Activated CD8-positive, alpha-beta T cell treated with anti-CD3 and anti-CD28 coated beads for 36 hours (primary cell): ENCODE data around the gene TCN2. TPM values are rescaled to one million over a fixed set of nuclear protein-coding genes. Genes with fewer than 3 reads are reported as not detected.
"Not testable (repeated sequence)": the region's sequence is repeated elsewhere in the genome, so short reads cannot be mapped to it uniquely, and the experiment has no call there.

Experiments used
- ATAC-seq: fragments of 200-7000 bp; cut with Tn5 transposase; one replicate; pipeline ENCODE4 v1.10.0; 2021; ENCODE audit warnings: mild to moderate bottlenecking, moderate library complexity
- CTCF ChIA-PET: fragments of 350-600 bp; sonication (Branson Sonifier 250); formaldehyde crosslinking; loops from one replicate; lab custom pipeline; 2021; ENCODE audit warnings: antibody characterized with exemption; lab: Charles Lee
- POLR2A ChIA-PET: fragments of 350-600 bp; sonication (Branson Sonifier 250); formaldehyde crosslinking; loops from one replicate; lab custom pipeline; 2021; ENCODE audit warnings: antibody characterized with exemption; lab: Charles Lee
- DNase-seq: peaks from one replicate; pipeline ENCODE4 v3.0.0-alpha.2; 2020
- H3K27ac Mint-ChIP-seq: one replicate; pipeline ENCODE4 v1.8.0; 2021; ENCODE audit warnings: mild to moderate bottlenecking, mixed read lengths
- H3K27me3 Mint-ChIP-seq: one replicate; pipeline ENCODE4 v1.8.0; 2021; ENCODE audit warnings: mixed read lengths
- H3K36me3 Mint-ChIP-seq: one replicate; pipeline ENCODE4 v1.8.0; 2021; ENCODE audit warnings: low read depth, mixed read lengths
- H3K4me1 Mint-ChIP-seq: one replicate; pipeline ENCODE4 v1.8.0; 2021; ENCODE audit warnings: low read depth, mixed read lengths
- H3K4me3 Mint-ChIP-seq: one replicate; pipeline ENCODE4 v1.8.0; 2021; ENCODE audit warnings: mild to moderate bottlenecking, moderate library complexity, mixed read lengths
- H3K9me3 Mint-ChIP-seq: one replicate; pipeline ENCODE4 v1.8.0; 2021; ENCODE audit warnings: mixed read lengths
- CTCF ChIP-seq: fragments of 200-600 bp; IDR thresholded peaks from one replicate; pipeline ENCODE4 v1.8.0; 2022; ENCODE audit warnings: antibody characterized with exemption, mild to moderate bottlenecking
- intact Hi-C: fragments of 100-400 bp; cut with micrococcal nuclease; formaldehyde crosslinking; loops from one replicate; pipeline ENCODE4 v1.10.0; 2022
- total RNA-seq, 2 experiments: library from RNA; stranded (reverse); gene quantifications; one replicate each; pipeline ENCODE4 v1.2.3, GENCODE V29; 2021

TCN2 gene
- total RNA-seq, 2 experiments from 2014 or later: 0.16 TPM; not detected in 1

- Mint-ChIP-seq H3K27me3 (no peaks in the 10 kb centered on the region), H3K9me3 (no peaks in the 10 kb centered on the region), H3K4me1 (peaks cover 15% of the 10 kb centered on the region), H3K36me3 (peaks cover 54% of the 10 kb centered on the region), H3K27ac (no peak overlapping the region), H3K4me3 (no peak overlapping the region)
- TF ChIP-seq CTCF: no peak
- CTCF ChIA-PET: no interaction called here
- no peak for DNase-seq
- ATAC-seq: no peak
- POLR2A ChIA-PET: interaction anchor here (0.6 to 1.5 kb wide), 5 partner anchors 15 to 230 kb away, joined by 3 to 5 read pairs (median 3); partner anchors contain the start of gene TCN2
- intact Hi-C loops: no loop called here
Observed at GRCh38 chr22:30586414-30586813, 20.6 kb upstream of the TCN2 start.

GRCh38 chr22:30591191-30591587, 15.8 kb upstream of the TCN2 start:
- H3K9me3 Mint-ChIP-seq: no peaks in the 10 kb centered on the region
- DNase-seq (peak; percentile 31), ATAC-seq (no peak)
- no peak overlapping the region for H3K4me3 Mint-ChIP-seq
- peaks cover 31% of the 10 kb centered on the region for H3K36me3 Mint-ChIP-seq
- CTCF ChIA-PET: interaction anchor here (0.6 to 1.7 kb wide), 7 partner anchors 9 to 168 kb away, joined by 3 to 12 read pairs (median 4); no protein-coding TSS in a partner anchor
- intact Hi-C loops: no loop called here
- POLR2A ChIA-PET: interaction anchor here (0.7 to 1.7 kb wide), 5 partner anchors 12 to 126 kb away, joined by 3 to 5 read pairs (median 3); partner anchors contain the start of gene TCN2
- no peak for TF ChIP-seq CTCF
- H3K27ac Mint-ChIP-seq: no peak overlapping the region
- peaks cover 2% of the 10 kb centered on the region for H3K27me3 Mint-ChIP-seq
- peaks cover 15% of the 10 kb centered on the region for H3K4me1 Mint-ChIP-seq

GRCh38 chr22:30591588-30592359, 15.2 kb upstream of the TCN2 start, which contains the start of gene PES1:
TSS of gene PES1 (minus strand) at chr22:30591910. CDS start at chr22:30591833, 77 bp downstream.
- DNase-seq (peak; percentile 97), ATAC-seq (peak; percentile 100)
- no peaks in the 10 kb centered on the region for H3K9me3 Mint-ChIP-seq
- H3K36me3 Mint-ChIP-seq: peaks cover 26% of the 10 kb centered on the region
- no peak for TF ChIP-seq CTCF
- ChIA-PET CTCF (interaction anchor here (0.6 to 1.7 kb wide), 8 partner anchors 10 to 168 kb away, joined by 3 to 12 read pairs (median 4); no protein-coding TSS in a partner anchor), POLR2A (interaction anchor here (0.6 to 1.7 kb wide), 5 partner anchors 12 to 127 kb away, joined by 3 to 5 read pairs (median 3); partner anchors contain the start of gene TCN2)
- H3K4me3 Mint-ChIP-seq: no peak within 1 kb of the TSS
- peaks cover 15% of the 10 kb centered on the region for H3K4me1 Mint-ChIP-seq
- H3K27me3 Mint-ChIP-seq: peaks cover 2% of the 10 kb centered on the region
- H3K27ac Mint-ChIP-seq: no peak within 1 kb of the TSS
- intact Hi-C loops: no loop called here

GRCh38 chr22:30592360-30592713, 14.6 kb upstream of the TCN2 start:
- ChIA-PET CTCF (interaction anchor here (0.7 to 1.7 kb wide), 2 partner anchors 12 to 14 kb away, joined by 3 to 8 read pairs; no protein-coding TSS in a partner anchor), POLR2A (interaction anchor here (0.6 to 1.7 kb wide), 2 partner anchors 13 to 15 kb away, joined by 3 to 5 read pairs; partner anchors contain the start of gene TCN2)
- DNase-seq, intact Hi-C loops, H3K27me3 Mint-ChIP-seq, H3K4me3 Mint-ChIP-seq, H3K9me3 Mint-ChIP-seq, ATAC-seq, H3K27ac Mint-ChIP-seq: not testable (repeated sequence)
- Mint-ChIP-seq H3K4me1 (peaks cover 15% of the 10 kb centered on the region), H3K36me3 (peaks cover 21% of the 10 kb centered on the region)

- Mint-ChIP-seq H3K27ac (no peak overlapping the region), H3K4me1 (no peaks in the 10 kb centered on the region), H3K27me3 (peaks cover 2% of the 10 kb centered on the region), H3K36me3 (no peaks in the 10 kb centered on the region), H3K4me3 (no peak overlapping the region), H3K9me3 (no peaks in the 10 kb centered on the region)
- POLR2A ChIA-PET: interaction anchor here (1.9 kb wide), 1 partner anchor 11 kb away, joined by 6 read pairs; the partner anchor contains the start of gene TCN2
- no peak for TF ChIP-seq CTCF
- intact Hi-C loops: no loop called here
- CTCF ChIA-PET: interaction anchor here (2.4 kb wide), 1 partner anchor 10 kb away, joined by 8 read pairs; the partner anchor contains the start of gene TCN2
- ATAC-seq (no peak), DNase-seq (no peak)
Observed at GRCh38 chr22:30596199-30596598, 10.8 kb upstream of the TCN2 start.
